ENCODE measurements around the gene PDS5B. TPM values are rescaled to one million over a fixed set of nuclear protein-coding genes. Genes with fewer than 3 reads are reported as not detected.
"Not testable (repeated sequence)": the region's sequence is repeated elsewhere in the genome, so short reads cannot be mapped to it uniquely, and the experiment has no call there.

PDS5B gene
- total RNA-seq, 1 donor from 2014 or later, result 59.2 TPM

DNA sequence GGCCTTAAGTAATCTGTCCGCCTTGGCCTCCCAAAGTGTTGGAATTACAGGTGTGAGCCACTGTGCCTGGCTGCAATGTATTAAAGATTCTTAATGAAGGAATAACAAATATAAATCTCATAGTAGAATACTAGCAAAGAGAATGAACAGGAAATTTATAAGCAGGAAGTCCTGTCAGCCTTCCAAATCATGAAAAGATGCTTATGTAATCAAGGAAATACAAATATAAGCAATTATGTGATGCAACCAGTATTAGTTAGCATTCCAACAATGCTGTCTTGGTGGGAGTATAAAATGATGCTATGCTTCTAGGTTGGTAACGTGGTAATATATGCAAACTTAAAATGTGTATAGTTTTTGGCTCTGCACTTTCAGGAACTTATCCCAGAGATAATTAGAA is 133.8 kb downstream of the PDS5B start:
- peaks cover 4% of the 10 kb centered on the region for H3K27me3 Mint-ChIP-seq (ENCODE audit: unreplicated experiment)
- H3K9me3 Mint-ChIP-seq (ENCODE audit: unreplicated experiment), result peaks cover 7% of the 10 kb centered on the region
- peaks cover 21% of the 10 kb centered on the region for H3K36me3 Mint-ChIP-seq (ENCODE audit: unreplicated experiment)
- no peaks in the 10 kb centered on the region for H3K4me1 Mint-ChIP-seq (ENCODE audit: low read depth, unreplicated experiment)
- H3K27ac Mint-ChIP-seq (ENCODE audit: unreplicated experiment), result peak overlapping the region; percentile 91
- no peak for DNase-seq
- no peak overlapping the region for H3K4me3 Mint-ChIP-seq (ENCODE audit: unreplicated experiment)
- TF ChIP-seq, protein P1, sequence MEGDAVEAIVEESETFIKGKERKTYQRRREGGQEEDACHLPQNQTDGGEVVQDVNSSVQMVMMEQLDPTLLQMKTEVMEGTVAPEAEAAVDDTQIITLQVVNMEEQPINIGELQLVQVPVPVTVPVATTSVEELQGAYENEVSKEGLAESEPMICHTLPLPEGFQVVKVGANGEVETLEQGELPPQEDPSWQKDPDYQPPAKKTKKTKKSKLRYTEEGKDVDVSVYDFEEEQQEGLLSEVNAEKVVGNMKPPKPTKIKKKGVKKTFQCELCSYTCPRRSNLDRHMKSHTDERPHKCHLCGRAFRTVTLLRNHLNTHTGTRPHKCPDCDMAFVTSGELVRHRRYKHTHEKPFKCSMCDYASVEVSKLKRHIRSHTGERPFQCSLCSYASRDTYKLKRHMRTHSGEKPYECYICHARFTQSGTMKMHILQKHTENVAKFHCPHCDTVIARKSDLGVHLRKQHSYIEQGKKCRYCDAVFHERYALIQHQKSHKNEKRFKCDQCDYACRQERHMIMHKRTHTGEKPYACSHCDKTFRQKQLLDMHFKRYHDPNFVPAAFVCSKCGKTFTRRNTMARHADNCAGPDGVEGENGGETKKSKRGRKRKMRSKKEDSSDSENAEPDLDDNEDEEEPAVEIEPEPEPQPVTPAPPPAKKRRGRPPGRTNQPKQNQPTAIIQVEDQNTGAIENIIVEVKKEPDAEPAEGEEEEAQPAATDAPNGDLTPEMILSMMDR (IDR thresholded peaks at IDR 0.05; ENCODE audit: partially characterized antibody, unreplicated experiment), result no peak

DNA sequence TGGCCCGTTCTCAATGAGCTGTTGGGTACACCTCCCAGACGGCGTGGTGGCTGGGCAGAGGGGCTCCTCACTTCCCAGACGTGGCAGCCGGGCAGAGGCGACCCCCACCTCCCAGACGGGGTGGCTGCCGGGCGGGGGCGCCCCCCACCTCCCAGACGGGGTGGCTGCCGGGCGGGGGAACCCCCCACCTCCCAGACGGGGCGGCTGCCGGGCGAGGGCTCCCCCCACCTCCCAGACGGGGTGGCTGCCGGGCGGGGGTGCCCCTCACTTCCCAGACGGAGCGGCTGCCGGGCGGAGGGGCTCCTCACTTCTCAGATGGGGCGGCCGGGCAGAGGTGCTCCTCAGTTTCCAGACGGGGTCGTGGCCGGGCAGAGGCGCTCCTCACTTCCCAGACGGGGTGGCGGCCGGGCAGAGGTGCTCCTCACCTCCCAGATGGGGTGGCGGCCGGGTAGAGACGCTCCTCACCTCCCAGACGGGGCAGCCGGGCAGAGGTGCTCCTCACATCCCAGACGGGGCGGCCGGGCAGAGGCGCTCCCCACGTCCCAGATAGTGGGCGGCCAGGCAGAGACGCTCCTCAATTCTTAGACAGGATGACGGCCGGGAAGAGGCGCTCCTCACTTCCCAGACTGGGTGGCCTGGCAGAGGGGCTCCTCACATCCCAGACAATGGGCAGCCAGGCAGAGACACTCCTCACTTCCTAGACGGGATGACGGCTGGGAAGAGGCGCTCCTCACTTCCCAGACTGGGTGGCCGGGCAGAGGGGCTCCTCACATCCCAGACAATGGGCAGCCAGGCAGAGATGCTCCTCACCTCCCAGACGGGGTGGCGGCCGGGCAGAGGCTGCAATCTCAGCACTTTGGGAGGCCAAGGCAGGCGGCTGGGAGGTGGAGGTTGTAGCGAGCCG is 135.1 kb downstream of the PDS5B start:
- not testable (repeated sequence) for H3K4me3 Mint-ChIP-seq (ENCODE audit: unreplicated experiment); H3K27me3 Mint-ChIP-seq (ENCODE audit: unreplicated experiment); DNase-seq; H3K4me1 Mint-ChIP-seq (ENCODE audit: low read depth, unreplicated experiment); H3K9me3 Mint-ChIP-seq (ENCODE audit: unreplicated experiment)
- Mint-ChIP-seq H3K36me3 (ENCODE audit: unreplicated experiment) (peaks cover 15% of the 10 kb centered on the region), H3K27ac (ENCODE audit: unreplicated experiment) (peak overlapping the region; percentile 48)

DNA sequence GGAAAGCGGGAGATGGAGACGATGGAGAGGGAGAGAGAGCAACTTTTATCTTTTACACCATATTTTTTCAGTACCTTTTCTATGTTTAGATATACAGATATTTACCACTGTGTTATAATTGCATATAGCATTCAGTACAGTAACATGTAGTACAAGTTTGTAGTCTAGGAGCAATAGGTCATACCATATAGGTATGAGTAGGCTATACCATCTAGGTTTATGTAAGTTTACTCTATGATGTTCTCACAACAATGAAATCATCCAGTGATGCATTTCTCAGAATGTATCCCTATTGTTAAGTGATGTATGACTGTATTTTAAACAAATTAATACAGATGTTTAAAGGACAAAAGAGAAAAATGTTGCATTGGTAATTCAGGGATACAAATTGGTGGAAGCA is 136.1 kb downstream of the PDS5B start:
- H3K9me3 Mint-ChIP-seq (ENCODE audit: unreplicated experiment), result peaks cover 3% of the 10 kb centered on the region
- no peak overlapping the region for H3K27ac Mint-ChIP-seq (ENCODE audit: unreplicated experiment)
- H3K27me3 Mint-ChIP-seq (ENCODE audit: unreplicated experiment), result peaks cover 2% of the 10 kb centered on the region
- TF ChIP-seq, protein P1 (IDR thresholded peaks at IDR 0.05; ENCODE audit: partially characterized antibody, unreplicated experiment), result no peak
- no peak for DNase-seq
- peaks cover 15% of the 10 kb centered on the region for H3K36me3 Mint-ChIP-seq (ENCODE audit: unreplicated experiment)
- no peak overlapping the region for H3K4me3 Mint-ChIP-seq (ENCODE audit: unreplicated experiment)
- H3K4me1 Mint-ChIP-seq (ENCODE audit: low read depth, unreplicated experiment), result no peaks in the 10 kb centered on the region

DNA sequence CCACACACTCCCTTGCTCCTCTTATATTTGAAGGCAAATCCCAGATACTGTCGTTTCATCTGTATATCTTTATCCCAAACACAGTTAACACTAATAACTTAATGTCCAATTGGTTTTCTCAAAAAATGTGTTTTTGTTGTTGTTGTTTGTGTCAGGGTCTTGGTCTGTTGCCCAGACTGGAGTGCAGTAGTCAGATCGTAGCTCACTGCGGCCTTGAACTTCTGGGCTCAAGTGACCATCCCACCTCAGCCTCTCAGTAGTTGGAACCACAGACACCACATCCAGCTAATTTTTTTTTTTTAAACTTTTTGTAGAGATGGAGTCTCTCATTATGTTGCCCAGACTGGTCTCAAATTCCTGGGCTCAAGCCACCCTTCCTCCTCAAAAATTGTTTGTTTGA is 137.7 kb downstream of the PDS5B start:
- Mint-ChIP-seq H3K9me3 (ENCODE audit: unreplicated experiment) (peaks cover 3% of the 10 kb centered on the region), H3K36me3 (ENCODE audit: unreplicated experiment) (peaks cover 15% of the 10 kb centered on the region), H3K27ac (ENCODE audit: unreplicated experiment) (no peak overlapping the region), H3K4me3 (ENCODE audit: unreplicated experiment) (no peak overlapping the region), H3K4me1 (ENCODE audit: low read depth, unreplicated experiment) (no peaks in the 10 kb centered on the region), H3K27me3 (ENCODE audit: unreplicated experiment) (peaks cover 2% of the 10 kb centered on the region)
- TF ChIP-seq, protein P1 (IDR thresholded peaks at IDR 0.05; ENCODE audit: partially characterized antibody, unreplicated experiment), result no peak
- no peak for DNase-seq

DNA sequence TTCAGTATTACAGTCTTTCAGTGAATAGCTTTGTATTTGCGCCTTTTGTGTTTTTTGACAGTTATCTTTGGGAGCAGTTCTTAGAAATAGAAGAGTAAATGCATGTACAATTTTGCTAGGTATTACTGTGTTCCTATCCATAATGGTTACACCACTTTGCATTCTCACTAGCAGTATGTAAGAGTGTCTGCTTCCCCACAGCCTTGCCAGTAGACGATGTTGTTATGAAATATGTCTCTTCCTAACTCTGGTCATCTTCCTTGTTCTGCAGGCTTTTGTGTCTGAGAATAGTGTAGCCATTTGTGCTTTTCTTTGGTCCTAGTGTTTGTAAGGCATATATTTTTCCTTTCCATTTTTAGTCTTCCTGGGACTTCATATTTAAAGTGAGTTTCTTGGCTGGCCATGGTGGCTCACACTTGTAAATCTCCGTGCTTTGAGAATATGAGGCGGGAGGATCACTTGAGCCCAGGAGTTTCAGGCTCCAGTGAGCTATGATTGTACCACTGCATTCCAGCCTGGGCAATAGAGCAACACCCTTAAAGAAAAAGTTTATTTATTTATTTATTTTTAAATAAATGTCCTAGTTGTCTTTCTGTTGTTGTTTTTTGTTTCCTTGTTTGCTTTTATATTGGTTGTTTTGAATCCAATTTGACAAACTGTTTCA is 140.3 kb downstream of the PDS5B start:
- Mint-ChIP-seq H3K27me3 (ENCODE audit: unreplicated experiment) (no peaks in the 10 kb centered on the region), H3K36me3 (ENCODE audit: unreplicated experiment) (peaks cover 12% of the 10 kb centered on the region), H3K4me3 (ENCODE audit: unreplicated experiment) (no peak overlapping the region), H3K27ac (ENCODE audit: unreplicated experiment) (no peak overlapping the region), H3K4me1 (ENCODE audit: low read depth, unreplicated experiment) (peaks cover under 1% of the 10 kb centered on the region), H3K9me3 (ENCODE audit: unreplicated experiment) (peaks cover 7% of the 10 kb centered on the region)
- TF ChIP-seq, protein P1 (IDR thresholded peaks at IDR 0.05; ENCODE audit: partially characterized antibody, unreplicated experiment), result no peak
- no peak for DNase-seq

Data from glutamatergic neuron (in vitro differentiated cells).